H1 (cell line): ENCODE results near the gene CDYL.

Source experiments
- EZH2 ChIP-seq: fragments of 200-600 bp; sonication (generic); IDR thresholded peaks from 2 replicates; pipeline ENCODE4 v1.7.1; 2012; ENCODE audit warnings: low read depth, mild to moderate bottlenecking, moderate library complexity, low read length, inconsistent platforms; ENCODE audit not compliant: severe bottlenecking
- POLR2A ChIP-seq, 2 experiments: IDR thresholded peaks; 1 replicate in 1 of 2; 2 replicates in 1 of 2; pipeline ENCODE4 v1.6.1; 2011; ENCODE audit warnings: low read depth in 2 of 2, low read length in 2 of 2, mild to moderate bottlenecking in 2 of 2; ENCODE audit errors: control extremely low read depth in 1 of 2
- RNF2 ChIP-seq: fragments of 200-900, 300-1000 bp; sonication (generic); IDR thresholded peaks from 2 replicates; pipeline ENCODE4 v1.7.1; 2016; ENCODE audit warnings: borderline replicate concordance, low read depth, mild to moderate bottlenecking, antibody characterized with exemption, low read length; ENCODE audit not compliant: poor library complexity, severe bottlenecking; ENCODE audit errors: missing control alignments
- TF ChIP-seq, protein P1 (sequence below), 3 experiments: IDR thresholded peaks; 1 replicate in 2 of 3; 2 replicates in 1 of 3; pipeline versions ENCODE4 v1.5.1 to v1.6.1; 2011; ENCODE audit warnings: low read length in 3 of 3, mild to moderate bottlenecking in 3 of 3, inconsistent platforms in 2 of 3, low read depth in 1 of 3, moderate library complexity in 1 of 3; ENCODE audit not compliant: insufficient read depth in 1 of 3; ENCODE audit errors: control extremely low read depth in 1 of 3

- TF ChIP-seq RNF2 (no peak), POLR2A (IDR thresholded peaks at IDR 0.05; ENCODE audit: control extremely low read depth in 1 of 2, low read depth in 2 of 2, low read length in 2 of 2) (no peak), EZH2 (no peak)
- TF ChIP-seq, protein P1, sequence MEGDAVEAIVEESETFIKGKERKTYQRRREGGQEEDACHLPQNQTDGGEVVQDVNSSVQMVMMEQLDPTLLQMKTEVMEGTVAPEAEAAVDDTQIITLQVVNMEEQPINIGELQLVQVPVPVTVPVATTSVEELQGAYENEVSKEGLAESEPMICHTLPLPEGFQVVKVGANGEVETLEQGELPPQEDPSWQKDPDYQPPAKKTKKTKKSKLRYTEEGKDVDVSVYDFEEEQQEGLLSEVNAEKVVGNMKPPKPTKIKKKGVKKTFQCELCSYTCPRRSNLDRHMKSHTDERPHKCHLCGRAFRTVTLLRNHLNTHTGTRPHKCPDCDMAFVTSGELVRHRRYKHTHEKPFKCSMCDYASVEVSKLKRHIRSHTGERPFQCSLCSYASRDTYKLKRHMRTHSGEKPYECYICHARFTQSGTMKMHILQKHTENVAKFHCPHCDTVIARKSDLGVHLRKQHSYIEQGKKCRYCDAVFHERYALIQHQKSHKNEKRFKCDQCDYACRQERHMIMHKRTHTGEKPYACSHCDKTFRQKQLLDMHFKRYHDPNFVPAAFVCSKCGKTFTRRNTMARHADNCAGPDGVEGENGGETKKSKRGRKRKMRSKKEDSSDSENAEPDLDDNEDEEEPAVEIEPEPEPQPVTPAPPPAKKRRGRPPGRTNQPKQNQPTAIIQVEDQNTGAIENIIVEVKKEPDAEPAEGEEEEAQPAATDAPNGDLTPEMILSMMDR (IDR thresholded peaks at IDR 0.05; ENCODE audit: control extremely low read depth in 1 of 3, insufficient read depth in 1 of 3, low read depth in 1 of 3, low read length in 3 of 3), result peak in 2 of 3 experiments; percentile 21 to 28
These were observed 136.4 kb downstream of the CDYL start for GRCh38 chr6:4912559-4912958.
